NCI-H446 (cell line): ENCODE results near the gene MTMR4.
"Not testable (repeated sequence)": the region's sequence is repeated elsewhere in the genome, so short reads cannot be mapped to it uniquely, and the experiment has no call there.

Source experiments
- DNase-seq, 2 experiments: peaks; one replicate each; lab custom pipeline; 2025; lab: John Stamatoyannopoulos, UW

Gene MTMR4

DNA sequence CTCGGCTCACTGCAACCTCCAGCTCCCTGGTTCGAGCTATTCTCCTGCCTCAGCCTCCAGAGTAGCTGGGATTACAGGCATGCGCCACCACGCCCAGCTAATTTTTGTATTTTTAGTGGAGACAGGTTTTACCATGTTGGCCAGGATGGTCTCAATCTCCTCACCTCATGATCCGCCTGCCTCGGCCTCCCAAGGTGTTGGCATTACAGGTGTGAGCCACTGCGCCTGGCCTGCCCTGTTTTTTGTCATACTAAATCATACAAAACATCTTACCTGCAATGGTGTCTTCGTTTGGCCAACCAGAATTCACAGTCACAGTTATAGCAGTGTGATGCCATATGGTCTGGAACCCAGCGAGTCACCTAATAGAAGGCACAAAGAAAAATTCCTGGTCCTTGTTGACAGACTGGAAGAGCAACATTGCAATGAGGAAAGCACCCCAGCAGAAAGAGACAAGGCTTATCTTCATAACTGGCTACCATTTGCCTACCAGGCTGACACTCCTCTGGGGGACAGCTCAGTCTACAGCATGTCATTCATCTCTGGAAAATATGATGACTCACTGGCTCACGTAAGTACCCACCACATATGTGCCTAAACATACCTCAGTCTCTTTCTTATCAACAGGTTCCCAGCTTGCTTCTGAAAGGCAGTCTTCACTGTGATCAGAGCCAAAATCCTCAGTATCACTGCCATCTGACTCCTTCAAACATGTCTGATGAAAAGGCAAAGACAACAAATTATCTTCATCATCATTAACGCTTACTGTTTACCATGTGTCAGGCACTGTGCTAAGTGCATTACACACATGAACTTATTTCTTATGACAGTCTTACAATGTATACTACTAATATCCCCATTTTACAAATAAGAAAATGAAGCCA lies 22.0 kb downstream of the MTMR4 start:
- no peak for DNase-seq

DNA sequence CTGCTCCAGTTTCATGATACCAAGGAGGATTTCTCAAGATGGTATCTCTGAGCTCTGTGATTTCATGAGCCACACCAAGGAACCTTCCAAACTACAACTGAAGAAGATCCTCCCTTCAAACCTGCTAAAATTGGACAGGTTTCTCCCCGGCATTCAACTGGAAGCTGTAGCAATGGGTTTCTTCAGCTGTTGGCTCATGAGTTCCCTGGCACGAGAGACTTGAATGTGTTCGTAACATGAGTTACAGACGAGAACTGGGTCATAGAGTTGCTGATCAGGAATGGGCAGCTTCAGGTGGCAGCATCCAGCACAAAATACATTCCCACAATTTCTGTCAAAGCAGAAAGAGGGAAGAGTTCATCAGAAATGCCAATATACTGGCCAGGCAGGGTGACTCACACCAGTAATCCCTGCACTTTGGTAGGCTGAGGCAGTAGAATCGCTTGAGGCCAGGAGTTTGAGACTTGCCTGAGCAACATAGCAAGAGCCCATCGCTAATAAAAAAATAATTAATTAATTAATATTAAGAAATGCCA lies 22.9 kb downstream of the MTMR4 start:
- no peak for DNase-seq

DNA sequence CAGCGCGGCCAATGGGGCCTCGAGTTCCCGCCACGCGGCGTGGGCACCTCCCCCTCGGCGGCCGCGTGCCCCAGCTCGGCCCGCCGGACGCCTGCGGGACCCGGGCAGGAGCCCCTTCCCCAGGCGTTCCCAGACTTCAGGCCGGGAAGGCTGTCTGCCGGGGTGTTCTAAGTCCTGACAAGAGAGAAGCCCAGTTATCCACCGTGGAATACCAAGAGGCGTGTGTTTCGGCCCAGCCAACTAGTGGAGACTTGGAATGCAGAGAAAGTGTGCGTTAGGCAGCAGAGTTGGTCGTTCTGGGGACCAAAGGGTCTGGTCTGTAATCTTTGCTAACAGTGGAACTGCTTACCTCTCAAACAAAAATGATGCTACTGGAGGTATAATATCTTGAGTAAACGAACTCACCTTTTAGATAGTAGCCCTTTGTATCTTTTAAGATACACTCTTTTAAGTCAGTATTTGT lies 26.0 kb downstream of the MTMR4 start:
- DNase-seq: no peak

DNA sequence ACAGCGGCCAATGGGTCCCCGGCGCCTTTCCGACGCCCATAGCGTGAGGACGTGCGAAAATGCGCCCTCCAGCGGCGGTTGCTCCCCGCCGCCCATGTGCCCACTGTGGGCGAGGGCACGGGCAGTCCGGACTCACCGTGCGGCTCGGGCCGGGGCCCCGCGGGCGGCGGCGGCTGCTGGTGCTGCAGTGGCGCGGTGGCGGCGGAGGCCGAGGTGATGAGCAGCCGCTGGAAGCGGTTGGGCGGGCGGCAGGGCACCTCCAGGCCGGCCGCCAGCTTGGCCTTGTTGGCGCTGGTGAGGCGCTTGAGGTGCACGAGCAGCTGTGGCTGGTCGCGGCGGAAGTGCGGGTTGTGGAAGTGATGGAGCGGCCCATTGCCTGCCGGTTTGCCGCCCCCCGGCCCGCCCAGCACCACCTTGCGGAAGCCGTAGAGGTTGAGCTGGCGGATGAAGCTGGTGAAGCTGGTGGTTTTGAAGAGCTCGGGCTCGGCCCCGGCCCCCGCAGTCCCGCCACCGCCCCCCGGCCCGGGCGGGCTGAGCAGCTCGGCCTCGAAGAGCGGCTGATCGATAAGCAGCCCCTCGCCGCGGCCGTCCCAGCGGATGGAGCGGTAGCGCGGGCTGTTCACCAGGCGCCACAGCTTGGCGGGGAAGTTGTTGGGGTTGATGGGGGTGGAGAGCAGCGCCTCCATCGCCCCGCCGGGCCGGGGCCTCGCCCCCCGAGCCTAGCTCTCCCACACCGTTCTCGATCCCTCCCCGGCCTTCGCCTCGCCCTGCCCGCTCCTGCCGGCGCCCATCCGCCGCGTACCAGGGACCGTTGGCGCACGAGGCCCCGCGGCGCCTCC lies 26.6 kb downstream of the MTMR4 start, which contains the start of gene HSF5:
TSS of gene HSF5 (minus strand) at position 820 of the 839 bp plus-strand sequence. CDS start at position 686, 134 bp downstream.
- no peak for DNase-seq

DNA sequence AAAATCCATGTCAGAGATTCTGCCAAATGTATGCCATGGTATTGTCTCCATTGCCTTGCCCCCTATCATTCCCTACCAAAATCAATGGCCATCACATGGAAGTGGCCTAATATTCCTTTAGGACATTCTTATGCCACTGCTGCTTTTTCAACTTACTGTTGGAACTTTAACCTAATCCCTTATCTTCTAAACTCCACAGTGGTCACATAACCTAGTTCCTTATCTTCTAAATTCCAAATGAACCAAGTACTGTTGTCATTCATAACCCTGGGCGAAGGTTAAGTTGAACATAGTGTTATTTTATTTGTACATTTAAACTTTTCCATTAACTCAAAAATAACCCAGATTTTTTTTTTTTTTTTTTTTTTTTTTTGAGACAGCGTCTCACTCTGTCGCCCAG lies 29.8 kb downstream of the MTMR4 start:
- DNase-seq: no peak

DNA sequence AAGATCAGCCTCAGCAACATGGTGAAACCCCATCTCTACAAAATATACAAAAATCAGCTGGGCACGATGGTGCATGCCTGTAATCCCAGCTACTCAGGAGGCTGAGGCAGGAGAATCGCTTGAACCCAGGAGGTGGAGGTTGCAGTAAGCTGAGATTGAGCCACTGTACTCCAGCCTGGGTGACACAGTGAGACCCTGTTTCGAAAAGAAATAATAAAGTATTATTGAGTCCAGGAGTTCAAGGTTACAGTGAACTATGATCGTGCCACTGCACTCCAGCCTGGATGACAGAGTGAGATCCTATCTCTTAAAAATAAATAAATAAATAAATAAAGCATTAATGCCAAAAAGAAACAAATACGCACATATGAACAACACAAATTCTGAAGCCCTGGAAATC lies 32.6 kb downstream of the MTMR4 start:
- DNase-seq: not testable (repeated sequence)

DNA sequence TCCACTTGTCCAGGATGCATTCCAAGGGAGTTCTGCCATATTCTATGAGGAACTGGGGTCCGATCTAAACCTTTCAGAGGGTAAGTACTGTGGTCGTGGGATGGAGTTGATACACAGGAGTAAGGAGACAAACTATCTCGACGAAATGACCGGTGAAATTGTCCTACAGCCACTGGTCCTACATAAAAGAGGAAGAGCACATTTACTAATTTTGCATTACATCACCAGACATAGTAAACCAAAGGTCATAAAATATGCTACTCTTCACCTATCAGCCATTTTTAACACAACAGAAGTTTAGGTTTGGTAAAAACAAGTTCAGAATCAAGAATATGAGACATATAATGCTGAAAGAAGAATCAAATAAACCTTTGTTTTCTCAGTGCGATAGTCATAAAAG lies 34.3 kb downstream of the MTMR4 start:
- no peak for DNase-seq

DNA sequence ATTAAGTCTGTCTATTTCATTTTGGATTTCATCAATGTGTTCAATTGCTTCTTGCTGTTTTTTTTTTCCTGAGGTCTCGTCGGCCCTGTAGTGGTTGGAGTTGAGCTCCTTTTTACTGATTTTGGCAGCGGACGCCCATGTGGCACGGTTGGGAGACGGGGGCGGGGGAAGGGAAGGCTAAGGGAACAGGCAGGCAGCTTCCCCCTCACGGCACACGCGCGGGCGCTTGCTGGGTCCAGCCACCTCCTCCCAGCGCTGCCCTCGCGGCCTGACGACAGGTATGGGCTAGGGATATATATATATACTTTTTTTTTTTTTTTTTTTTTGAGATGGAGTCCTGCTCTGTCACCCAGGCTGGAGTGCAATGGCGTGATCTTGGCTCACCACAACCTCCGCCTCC lies 37.6 kb downstream of the MTMR4 start:
- no peak for DNase-seq

DNA sequence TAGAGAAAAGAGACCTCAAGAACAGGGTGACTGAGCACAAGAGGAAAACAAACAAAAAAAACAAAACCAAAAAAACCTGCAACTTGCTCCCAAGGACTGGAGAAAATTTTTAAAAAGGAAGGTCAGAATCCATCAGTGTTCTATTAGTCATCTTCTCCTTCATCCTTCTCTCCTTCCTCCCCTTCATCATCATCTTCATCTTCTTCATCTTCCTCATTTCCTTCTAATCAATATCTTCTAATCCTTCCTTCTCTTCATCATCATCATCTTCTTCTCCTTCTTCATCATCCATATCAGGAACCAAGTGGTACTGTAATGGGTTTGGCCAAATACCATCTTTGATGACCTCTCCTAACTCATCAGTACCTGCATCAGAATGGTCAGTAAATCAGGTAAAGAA lies 38.5 kb downstream of the MTMR4 start:
- DNase-seq: no peak

DNA sequence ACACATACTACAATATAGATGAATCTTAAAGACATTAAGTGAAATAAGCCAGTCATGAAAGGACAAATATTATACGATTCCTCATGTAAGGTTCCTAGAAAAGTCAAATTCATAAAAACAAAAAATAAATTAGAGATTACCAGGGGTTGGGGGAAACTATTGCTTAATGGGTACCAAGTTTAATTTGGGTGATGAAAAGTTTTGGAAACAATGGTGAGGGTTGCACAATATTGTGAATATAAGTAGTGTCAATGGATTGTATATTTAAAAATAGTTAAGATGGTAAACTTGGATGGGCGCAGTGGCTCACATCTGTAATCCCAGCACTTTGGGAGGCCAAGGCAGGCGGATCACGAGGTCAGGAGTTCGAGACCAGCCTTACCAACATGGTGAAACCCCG lies 44.1 kb downstream of the MTMR4 start:
- DNase-seq: no peak

DNA sequence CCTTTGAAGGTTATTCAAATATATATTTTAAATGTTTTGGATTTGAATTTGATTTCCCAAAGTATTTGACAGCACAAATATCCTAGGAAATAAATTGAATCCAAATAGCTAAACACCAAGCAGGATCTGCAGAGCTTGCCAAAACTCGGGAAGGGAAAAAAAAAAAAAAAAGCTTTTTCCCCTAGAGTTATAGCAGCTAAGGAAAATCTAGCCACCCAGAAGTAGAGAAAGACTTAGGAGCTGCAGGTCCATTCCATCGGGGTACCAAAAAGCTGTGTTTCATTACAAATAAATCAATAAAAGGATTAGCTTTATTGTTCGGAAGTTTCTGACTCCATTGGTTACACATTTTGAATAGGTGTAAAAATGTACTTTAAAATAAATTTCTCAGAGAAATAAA lies 45.5 kb downstream of the MTMR4 start:
- DNase-seq: no peak

DNA sequence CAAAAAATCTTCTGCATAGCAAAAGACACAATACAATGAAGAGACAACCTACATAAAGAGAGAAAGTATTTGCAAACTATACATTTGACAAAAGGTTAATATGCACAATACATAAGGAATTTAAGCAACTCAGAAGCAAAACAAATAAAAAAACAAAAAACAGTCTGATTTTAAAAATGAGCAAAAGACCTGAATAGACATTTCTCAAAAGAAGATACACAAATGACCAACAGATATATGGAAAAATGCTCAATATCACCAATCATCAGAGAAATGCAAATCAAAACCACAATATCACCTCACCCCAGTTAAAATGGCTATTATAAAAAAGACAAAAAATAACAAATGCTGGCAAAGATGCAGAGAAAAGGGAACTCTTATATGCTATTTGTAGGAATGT lies 58.9 kb downstream of the MTMR4 start:
- no peak for DNase-seq

DNA sequence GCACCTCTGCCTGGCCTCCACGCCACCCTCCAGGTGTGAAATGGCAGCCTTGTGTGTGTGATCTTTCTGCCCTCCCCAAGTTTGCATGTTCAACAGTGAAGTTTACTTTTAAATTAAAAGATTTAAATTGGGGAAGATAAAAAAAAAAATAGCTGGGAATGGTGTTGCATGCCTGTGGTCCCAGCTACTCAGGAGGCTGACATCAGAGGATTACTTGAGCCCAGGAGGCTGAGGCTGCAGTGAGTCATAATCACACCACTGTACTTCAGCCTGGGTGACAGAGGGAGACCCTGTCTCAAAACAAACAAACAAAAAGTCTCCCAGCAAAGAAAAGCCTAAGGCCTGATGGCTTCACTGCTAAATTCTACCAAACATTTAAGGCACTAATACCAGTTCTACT lies 61.7 kb downstream of the MTMR4 start:
- no peak for DNase-seq

DNA sequence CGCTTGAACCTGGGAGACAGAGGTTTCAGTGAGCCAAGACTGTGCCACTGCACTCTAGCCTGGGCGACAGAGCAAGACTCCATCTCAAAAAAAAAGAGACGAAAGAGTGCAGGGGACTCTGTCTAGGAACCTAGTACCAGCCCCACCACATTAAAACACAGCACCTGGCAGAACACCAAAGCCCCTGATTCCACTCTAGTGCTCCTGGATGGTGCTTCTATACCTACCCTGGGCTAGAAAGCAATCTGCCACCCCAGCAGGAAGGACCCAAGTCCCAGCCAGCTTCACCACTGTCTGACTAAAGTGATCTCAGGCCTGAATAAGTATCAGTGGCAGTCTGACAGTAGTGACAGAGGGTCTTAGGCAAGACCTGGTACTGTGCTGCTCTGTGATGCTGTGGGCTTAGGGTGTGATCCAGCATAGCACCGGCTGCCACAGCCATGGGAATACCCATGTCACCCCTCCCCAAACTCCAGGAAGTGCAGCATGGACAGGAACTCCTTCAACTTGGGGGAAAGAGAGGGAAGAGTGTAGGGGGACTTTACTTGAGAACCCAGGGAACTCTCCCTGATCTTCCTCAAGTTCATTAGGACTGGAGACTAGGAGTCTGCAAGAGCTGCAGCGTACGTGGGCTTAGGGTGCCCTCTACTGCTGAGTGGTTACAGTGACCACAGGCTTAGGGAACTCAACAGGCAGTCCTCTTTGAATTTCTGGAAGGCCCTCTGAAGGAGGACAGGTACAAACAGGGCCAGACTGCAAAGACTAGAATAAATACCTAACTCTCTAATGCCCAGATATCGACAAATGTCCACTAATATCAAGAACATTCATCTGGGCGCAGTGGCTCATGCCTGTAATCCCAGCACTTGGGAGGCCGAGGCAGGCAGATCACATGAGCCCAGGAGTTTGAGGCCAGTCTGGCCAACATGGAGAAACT lies 67.1 kb downstream of the MTMR4 start:
- DNase-seq: peak; percentile 31 to 72

DNA sequence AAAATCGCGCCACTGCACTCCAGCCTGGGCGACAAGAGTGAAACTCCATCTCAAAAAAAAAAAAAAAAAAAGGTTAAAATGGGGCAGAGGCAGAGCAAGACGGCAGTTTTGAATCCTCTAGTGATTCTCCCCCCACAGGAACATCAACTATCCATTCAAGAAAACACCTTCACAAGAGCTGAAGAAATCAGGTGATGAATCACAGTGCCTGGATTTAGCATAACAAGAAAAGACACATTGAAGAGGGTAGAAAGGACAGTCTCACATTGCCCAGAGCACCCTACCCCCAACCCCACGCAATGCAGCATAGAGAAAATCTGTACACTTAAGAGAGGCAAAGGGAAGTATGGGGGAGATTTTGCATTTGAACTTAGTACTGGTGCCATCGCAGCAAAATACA lies 68.4 kb downstream of the MTMR4 start:
- no peak for DNase-seq
